Measurements from ENCODE around the gene TRPM5.

DNA sequence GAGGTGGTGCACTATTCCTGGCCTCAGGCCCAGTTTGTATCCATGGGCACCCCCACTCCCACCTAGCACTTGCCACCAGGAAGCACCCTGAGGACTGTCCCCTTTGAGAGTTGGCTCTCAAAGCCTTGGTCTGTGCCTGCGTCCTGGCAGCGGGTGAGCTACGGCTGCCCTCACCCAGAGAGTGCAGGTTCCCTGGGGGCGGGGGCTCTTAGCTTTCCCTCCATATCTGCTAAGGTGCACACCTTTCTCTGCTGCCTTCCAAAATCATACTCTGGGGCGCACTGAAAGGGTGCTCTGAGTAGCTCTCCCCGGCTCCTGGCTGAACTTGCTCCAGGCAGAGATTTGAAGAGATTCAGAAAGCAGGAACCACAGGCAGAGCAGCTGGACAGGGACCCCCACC lies 7.6 kb upstream of the TRPM5 start:
- TF ChIP-seq, protein P1, sequence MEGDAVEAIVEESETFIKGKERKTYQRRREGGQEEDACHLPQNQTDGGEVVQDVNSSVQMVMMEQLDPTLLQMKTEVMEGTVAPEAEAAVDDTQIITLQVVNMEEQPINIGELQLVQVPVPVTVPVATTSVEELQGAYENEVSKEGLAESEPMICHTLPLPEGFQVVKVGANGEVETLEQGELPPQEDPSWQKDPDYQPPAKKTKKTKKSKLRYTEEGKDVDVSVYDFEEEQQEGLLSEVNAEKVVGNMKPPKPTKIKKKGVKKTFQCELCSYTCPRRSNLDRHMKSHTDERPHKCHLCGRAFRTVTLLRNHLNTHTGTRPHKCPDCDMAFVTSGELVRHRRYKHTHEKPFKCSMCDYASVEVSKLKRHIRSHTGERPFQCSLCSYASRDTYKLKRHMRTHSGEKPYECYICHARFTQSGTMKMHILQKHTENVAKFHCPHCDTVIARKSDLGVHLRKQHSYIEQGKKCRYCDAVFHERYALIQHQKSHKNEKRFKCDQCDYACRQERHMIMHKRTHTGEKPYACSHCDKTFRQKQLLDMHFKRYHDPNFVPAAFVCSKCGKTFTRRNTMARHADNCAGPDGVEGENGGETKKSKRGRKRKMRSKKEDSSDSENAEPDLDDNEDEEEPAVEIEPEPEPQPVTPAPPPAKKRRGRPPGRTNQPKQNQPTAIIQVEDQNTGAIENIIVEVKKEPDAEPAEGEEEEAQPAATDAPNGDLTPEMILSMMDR (IDR thresholded peaks at IDR 0.05), result no peak
- TF ChIP-seq POLR2A (IDR thresholded peaks at IDR 0.05), result no peak

All from Peyer's patch (tissue), 4 donors.